Globus pallidus (tissue), 1 donor: Measurements from ENCODE around the gene ZNF69.
"Not testable (repeated sequence)": the region's sequence is repeated elsewhere in the genome, so short reads cannot be mapped to it uniquely, and the experiment has no call there.

Experiments
- DNase-seq: peaks from one replicate; pipeline ENCODE4 v3.0.0-alpha.2; 2015; ENCODE audit warnings: low spot score

Gene ZNF69

DNA sequence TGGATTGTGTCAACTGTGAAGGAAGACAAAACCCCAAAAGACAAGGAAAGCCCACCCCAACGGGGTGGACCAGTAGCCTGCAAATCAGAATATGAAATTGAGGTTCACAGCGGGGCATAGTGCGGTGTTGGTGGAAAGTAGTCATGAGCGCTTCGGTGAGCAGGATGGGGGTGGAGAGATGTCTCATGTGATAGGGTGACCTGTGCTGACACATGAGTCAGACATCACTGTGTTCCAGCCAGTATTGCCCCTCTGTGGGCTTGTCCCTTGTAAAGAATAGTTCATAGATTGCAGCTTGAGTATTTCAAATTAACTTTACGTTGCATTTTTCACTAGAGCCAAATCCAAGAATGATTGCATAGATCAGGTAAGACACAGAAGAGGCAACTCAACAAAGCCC lies 7.3 kb downstream of the ZNF69 start:
- no peak for DNase-seq

DNA sequence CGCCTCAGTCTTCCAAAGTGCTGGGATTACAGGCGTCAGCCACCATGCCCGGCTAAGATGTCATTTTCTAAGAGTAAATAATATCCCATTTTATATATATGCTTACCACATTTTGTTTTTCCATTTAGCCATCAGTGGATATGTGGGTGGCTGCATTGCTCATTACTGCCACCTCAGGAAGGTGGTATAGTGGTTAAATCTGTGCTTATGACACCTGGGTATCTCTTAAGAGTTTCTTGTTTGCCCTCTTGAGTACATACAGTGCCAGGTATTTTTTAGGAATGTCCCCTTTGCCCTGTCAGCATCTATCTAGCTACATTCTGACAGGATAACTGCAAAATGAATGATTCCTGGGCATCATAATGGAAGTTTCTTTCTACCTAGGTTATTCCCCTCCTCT lies 14.6 kb downstream of the ZNF69 start:
- no peak for DNase-seq

DNA sequence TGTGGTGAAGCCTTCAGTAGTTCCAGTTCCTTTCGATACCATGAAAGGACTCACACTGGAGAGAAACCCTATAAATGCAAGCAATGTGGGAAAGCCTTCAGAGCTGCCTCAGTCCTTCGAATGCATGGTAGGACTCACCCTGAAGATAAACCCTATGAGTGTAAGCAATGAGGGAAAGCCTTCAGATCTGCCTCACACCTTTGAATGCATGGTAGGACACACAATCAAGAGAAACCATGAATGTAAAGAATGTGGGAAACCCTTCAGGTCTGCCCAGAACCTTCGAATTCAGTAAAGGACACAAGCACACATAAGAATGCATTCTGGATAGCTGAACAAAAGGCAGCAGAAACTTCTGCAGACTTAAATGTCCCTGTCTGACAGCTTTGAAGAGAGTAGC lies 18.3 kb downstream of the ZNF69 start:
- no peak for DNase-seq

DNA sequence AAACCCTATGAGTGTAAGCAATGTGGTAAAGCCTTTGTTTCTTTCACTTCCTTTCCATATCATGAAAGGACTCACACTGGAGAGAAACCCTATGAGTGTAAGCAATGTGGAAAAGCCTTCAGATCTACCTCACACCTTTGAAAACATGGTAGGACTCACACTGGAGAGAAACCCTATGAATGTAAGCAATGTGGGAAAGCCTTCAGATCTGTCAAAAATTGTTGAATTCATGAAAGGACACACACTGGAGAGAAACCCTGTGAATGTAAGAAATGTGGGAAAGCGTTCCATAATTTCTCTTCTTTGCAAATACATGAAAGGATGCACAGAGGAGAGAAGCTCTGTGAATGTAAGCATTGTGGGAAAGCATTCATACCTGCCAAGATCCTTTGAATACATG lies 24.4 kb downstream of the ZNF69 start:
- not testable (repeated sequence) for DNase-seq

- not testable (repeated sequence) for DNase-seq
Observed at GRCh38 chr19:11914417-11915051, 27.0 kb downstream of the ZNF69 start.

GRCh38 chr19:11921852-11922495 lies 34.4 kb downstream of the ZNF69 start:
- DNase-seq: no peak

DNA sequence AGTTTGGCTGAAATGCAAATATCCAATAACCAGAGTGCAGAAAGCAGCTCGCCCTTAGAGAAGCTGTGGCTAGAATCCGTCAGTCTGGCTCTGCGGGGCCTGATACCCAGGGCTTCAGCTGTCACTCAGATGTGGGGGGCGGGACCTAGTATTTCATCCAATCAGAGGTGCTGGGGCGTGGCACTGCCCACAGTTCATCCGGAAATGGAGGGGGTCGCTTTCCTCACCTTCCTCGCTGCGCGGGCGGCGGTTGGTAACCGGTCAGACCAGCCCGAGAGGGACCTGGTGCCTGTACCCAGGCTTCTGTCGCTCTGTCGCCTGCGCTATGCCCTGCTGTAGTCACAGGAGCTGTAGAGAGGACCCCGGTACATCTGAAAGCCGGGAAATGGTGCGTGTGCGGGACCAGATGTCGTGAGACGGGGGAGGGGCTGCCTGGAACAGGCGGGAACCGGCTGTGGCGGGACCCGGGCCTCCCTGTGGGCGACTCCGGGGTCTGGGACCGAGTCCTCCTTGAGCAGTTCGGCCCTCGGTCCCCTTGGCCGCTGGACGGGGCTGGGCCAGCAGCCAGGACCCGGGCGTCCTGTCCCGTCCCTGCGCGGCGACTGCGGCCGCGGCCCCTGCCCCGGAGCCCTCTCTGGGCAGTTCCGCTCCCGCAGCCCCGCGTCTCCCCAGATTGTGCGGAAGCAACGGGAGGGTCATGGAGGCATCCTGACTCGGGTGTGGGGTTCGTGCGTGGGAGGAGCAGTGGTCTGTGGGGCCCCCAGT lies 37.5 kb downstream of the ZNF69 start, which contains the start of gene ZNF700:
TSS of gene ZNF700 (plus strand) at position 222 of the 765 bp plus-strand sequence. CDS start at position 326, 104 bp downstream.
- peak; percentile 96 for DNase-seq

DNA sequence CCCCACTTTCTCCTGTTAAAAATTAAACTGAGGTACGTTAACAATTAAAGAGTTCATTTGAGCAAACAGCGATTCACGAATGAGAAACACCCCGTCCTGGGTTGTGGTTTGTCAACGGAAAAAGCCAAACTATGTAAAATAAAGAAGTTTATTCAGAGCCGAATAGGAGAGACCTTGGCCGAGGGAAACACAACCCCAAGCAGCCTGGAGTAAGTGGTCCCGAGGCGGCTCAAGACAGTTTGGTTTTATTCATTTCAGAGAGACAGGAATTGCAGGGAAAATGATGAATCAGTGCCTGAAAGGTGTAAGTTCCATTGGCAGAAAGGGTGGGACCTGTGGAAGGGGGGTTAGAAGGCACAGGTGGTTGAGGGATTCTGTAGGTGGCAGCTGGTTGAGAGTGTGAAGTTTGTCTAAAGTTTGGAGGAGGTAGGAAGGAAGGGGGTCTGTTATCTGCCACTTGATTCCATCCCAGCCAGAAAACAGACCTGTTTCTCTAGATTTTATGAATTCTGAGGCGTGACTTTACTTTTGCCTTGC lies 38.1 kb downstream of the ZNF69 start:
- not testable (repeated sequence) for DNase-seq

GRCh38 chr19:11927227-11927626 lies 39.6 kb downstream of the ZNF69 start:
- no peak for DNase-seq

GRCh38 chr19:11931051-11931450 lies 43.5 kb downstream of the ZNF69 start:
- DNase-seq: no peak

- no peak for DNase-seq
Observed at GRCh38 chr19:11931513-11931912, 43.9 kb downstream of the ZNF69 start.

GRCh38 chr19:11935829-11936228 lies 48.2 kb downstream of the ZNF69 start:
- not testable (repeated sequence) for DNase-seq

DNA sequence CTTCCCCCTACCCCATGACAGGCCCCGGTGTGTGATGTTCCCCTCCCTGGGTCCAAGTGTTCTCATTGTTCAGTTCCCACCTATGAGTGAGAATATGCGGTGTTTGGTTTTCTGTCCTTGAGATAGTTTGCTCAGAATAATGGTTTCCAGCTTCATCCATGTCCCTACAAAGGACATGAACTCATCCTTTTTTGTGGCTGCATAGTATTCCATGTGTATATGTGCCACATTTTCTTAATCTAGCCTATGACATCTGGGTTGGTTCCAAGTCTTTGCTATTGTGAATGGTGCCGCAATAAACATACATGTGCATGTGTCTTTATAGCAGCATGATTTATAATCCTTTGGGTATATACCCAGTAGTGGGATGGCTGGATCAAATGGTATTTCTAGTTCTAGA lies 50.8 kb downstream of the ZNF69 start:
- not testable (repeated sequence) for DNase-seq

DNA sequence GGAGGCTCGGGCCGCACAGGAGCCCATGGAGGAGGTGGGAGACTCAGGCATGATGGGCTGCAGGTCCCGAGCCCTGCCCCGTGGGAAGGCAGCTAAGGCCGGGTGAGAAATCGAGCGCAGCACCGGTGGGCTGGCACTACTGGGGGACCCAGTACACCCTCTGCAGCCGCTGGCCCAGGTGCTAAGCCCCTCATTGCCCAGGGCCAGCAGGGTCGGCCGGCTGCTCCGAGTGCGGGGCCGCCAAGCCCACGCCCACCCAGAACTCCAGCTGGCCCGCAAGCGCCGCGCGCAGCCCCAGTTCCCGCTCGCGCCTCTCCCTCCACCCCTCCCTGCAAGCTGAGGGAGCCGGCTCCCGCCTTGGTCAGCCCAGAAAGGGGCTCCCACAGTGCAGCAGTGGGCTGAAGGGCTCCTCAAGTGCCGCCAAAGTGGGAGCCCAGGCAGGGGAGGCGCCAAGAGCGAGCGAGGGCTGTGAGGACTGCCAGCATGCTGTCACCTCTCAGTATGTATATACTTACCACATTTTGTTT lies 53.8 kb downstream of the ZNF69 start:
- not testable (repeated sequence) for DNase-seq

- DNase-seq: no peak
Observed at GRCh38 chr19:11942008-11942842, 54.6 kb downstream of the ZNF69 start.

DNA sequence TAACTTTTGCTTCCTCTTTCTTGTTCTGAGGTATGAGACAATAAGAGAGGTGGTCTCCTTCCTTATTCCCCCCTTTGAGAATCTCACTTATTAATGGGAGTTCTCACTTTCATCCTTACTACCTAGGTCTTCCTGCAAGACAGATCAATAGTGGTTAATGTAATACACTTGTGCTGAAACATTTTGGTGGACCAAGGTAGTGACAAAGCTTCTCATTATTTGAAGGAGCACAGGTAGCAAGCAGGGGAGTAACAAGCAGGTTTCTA lies 55.2 kb downstream of the ZNF69 start:
- no peak for DNase-seq

GRCh38 chr19:11944656-11945055 lies 57.1 kb downstream of the ZNF69 start:
- no peak for DNase-seq

DNA sequence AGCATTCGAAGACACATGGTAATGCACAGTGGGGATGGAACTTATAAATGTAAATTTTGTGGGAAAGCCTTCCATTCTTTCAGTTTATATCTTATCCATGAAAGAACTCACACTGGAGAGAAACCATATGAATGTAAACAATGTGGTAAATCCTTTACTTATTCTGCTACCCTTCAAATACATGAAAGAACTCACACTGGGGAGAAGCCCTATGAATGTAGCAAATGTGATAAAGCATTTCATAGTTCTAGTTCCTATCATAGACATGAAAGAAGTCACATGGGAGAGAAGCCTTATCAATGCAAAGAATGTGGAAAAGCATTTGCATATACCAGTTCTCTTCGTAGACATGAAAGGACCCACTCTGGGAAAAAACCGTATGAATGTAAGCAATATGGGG lies 61.1 kb downstream of the ZNF69 start:
- no peak for DNase-seq

GRCh38 chr19:11949201-11949600 lies 61.6 kb downstream of the ZNF69 start:
- no peak for DNase-seq

DNA sequence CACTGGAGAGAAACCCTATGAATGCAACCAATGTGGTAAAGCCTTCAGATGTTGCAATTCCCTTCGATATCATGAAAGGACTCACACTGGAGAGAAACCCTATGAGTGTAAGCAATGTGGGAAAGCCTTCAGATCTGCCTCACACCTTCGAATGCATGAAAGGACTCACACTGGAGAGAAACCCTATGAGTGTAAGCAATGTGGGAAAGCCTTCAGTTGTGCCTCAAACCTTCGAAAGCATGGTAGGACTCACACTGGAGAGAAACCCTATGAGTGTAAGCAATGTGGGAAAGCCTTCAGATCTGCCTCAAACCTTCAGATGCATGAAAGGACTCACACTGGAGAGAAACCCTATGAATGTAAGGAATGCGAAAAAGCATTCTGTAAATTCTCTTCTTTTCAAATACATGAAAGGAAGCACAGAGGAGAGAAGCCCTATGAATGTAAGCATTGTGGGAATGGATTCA lies 62.1 kb downstream of the ZNF69 start:
- DNase-seq: not testable (repeated sequence)

- no peak for DNase-seq
Observed at GRCh38 chr19:11950312-11950711, 62.7 kb downstream of the ZNF69 start.
